ENCODE measurements around the gene CERCAM.

The CERCAM gene

GRCh38 chr9:128391956-128392301 is 28.7 kb upstream of the CERCAM start:
- CTCF ChIA-PET: no interaction called here
- TF ChIP-seq, protein P1, sequence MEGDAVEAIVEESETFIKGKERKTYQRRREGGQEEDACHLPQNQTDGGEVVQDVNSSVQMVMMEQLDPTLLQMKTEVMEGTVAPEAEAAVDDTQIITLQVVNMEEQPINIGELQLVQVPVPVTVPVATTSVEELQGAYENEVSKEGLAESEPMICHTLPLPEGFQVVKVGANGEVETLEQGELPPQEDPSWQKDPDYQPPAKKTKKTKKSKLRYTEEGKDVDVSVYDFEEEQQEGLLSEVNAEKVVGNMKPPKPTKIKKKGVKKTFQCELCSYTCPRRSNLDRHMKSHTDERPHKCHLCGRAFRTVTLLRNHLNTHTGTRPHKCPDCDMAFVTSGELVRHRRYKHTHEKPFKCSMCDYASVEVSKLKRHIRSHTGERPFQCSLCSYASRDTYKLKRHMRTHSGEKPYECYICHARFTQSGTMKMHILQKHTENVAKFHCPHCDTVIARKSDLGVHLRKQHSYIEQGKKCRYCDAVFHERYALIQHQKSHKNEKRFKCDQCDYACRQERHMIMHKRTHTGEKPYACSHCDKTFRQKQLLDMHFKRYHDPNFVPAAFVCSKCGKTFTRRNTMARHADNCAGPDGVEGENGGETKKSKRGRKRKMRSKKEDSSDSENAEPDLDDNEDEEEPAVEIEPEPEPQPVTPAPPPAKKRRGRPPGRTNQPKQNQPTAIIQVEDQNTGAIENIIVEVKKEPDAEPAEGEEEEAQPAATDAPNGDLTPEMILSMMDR (conservative IDR thresholded peaks at IDR 0.05; ENCODE audit: low read depth): no peak
- H3K27ac ChIP-seq: peak overlapping the region; percentile 9
- DNase-seq (ENCODE audit: low spot score): no peak
- POLR2A ChIA-PET (ENCODE audit: low non-redundant PET): no interaction called here

- TF ChIP-seq, protein P1 (conservative IDR thresholded peaks at IDR 0.05; ENCODE audit: low read depth): no peak
- ChIA-PET CTCF (interaction anchor here (1.3 kb wide), 1 partner anchor 30 kb away, joined by 5 read pairs; no protein-coding TSS in a partner anchor), POLR2A (ENCODE audit: low non-redundant PET) (no interaction called here)
- H3K27ac ChIP-seq: no peak overlapping the region
- no peak for DNase-seq (ENCODE audit: low spot score)
Measured at GRCh38 chr9:128392302-128393144, 28.1 kb upstream of the CERCAM start.

- H3K27ac ChIP-seq: no peak overlapping the region
- CTCF ChIA-PET: interaction anchor here (0.6 to 1.3 kb wide), 3 partner anchors 15 to 31 kb away, joined by 3 to 5 read pairs (median 4); no protein-coding TSS in a partner anchor
- no peak for DNase-seq (ENCODE audit: low spot score)
Measured at GRCh38 chr9:128393145-128393775, 27.4 kb upstream of the CERCAM start.

GRCh38 chr9:128393970-128394369 is 26.7 kb upstream of the CERCAM start:
- CTCF ChIA-PET: interaction anchor here (0.6 to 1.3 kb wide), 3 partner anchors 14 to 32 kb away, joined by 3 to 5 read pairs (median 4); no protein-coding TSS in a partner anchor
- H3K27ac ChIP-seq: no peak overlapping the region
- POLR2A ChIA-PET (ENCODE audit: low non-redundant PET): interaction anchor here (1.1 kb wide), 1 partner anchor 11 kb away, joined by 3 read pairs; no protein-coding TSS in a partner anchor
- TF ChIP-seq, protein P1 (conservative IDR thresholded peaks at IDR 0.05; ENCODE audit: low read depth): no peak
- no peak for DNase-seq (ENCODE audit: low spot score)

More at GRCh38 chr9:128393145-128393775, 27.4 kb upstream of the CERCAM start:
- TF ChIP-seq, protein P1 (conservative IDR thresholded peaks at IDR 0.05; ENCODE audit: low read depth): no peak
- POLR2A ChIA-PET (ENCODE audit: low non-redundant PET): no interaction called here

DNA sequence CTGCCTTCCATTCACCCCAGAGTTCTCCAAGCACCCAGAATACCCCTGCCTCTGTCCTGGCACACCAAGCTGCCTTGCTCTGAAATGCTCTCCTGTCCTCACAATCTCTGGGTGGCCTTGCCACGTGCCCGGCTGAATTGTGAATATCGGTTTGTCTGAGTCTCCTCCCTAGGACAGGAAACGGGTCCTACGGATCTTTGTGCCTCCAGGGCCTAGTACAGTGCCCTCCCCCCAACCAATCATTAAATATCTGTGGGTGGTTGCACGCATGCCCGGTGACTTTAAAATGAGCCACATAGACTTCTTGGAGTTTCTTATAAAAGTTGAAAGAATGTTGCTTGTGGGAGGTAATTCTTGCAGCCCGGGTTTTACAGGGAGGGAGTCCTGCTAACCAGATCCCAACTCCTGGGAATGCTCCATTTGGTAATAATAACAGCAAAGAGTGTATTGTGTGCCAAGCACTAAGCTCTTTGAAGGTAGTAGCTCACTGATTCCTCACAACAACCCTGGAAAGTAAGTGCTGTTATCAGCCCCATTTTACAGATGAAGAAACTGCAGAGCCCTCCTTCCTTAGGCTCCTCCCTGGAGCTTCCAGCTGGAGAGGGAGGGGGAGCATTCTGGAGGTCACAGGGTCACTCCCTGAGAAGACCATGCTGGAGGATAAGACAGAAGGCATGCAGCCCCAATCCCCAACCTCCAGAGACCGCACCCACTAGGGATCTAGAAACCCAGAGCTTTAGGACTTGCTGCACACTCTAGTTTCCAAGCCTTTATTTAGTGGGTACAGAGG is 26.1 kb upstream of the CERCAM start:
- POLR2A ChIA-PET (ENCODE audit: low non-redundant PET): interaction anchor here (1.1 kb wide), 1 partner anchor 11 kb away, joined by 3 read pairs; no protein-coding TSS in a partner anchor
- TF ChIP-seq, protein P1 (conservative IDR thresholded peaks at IDR 0.05; ENCODE audit: low read depth): no peak
- no peak overlapping the region for H3K27ac ChIP-seq
- CTCF ChIA-PET: interaction anchor here (1.2 kb wide), 1 partner anchor 24 kb away, joined by 4 read pairs; no protein-coding TSS in a partner anchor
- DNase-seq (ENCODE audit: low spot score): no peak
